SK-N-SH (cell line): ENCODE results near the gene RABEP2.
"Not testable (repeated sequence)": the region's sequence is repeated elsewhere in the genome, so short reads cannot be mapped to it uniquely, and the experiment has no call there.

Experiments used
- CTCF ChIP-seq: fragments of 200-600 bp; sonication (generic); IDR thresholded peaks from 2 replicates; pipeline ENCODE4 v1.6.1; 2017; ENCODE audit warnings: antibody characterized with exemption, mild to moderate bottlenecking, moderate library complexity
- EZH2phosphoT487 ChIP-seq: fragments of 200-600 bp; sonication (generic); IDR thresholded peaks from 2 replicates; pipeline ENCODE4 v1.6.1; 2017; ENCODE audit warnings: low read depth, mixed run types, mild to moderate bottlenecking, antibody characterized with exemption, moderate library complexity, borderline replicate concordance
- FOXJ3 ChIP-seq: sonication (generic); formaldehyde crosslinking; IDR thresholded peaks from 2 replicates; pipeline ENCODE4 v1.5.1; 2020; ENCODE audit warnings: mild to moderate bottlenecking, missing genetic modification reagents

DNA sequence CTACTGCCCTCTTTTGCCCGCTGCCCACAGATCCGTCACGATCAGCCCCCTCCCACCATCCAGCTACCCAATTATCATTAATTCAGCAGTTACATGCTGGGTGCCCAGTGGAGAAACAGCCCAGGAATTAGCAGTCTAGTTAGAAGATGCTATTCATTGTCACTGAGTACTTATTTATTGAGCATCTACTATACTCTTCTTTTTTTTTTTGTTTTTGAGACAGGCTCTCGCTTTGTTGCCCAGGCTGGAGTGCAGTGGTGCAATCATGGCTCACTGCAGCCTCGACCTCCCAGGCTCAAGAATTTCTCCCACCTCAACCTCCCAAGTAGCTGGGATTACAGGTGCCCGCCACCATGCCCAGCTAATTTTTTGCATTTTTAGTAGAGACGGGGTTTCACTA lies 14.8 kb upstream of the RABEP2 start:
- TF ChIP-seq EZH2phosphoT487; CTCF; FOXJ3 (CRISPR knock-in tag): not testable (repeated sequence)
